ENCODE results near the gene RNF213. TPM values are rescaled to one million over a fixed set of nuclear protein-coding genes. Genes with fewer than 3 reads are reported as not detected.

Gene RNF213
- total RNA-seq, 3 donors from 2014 or later: 135 to 143 (median 136) TPM

DNA sequence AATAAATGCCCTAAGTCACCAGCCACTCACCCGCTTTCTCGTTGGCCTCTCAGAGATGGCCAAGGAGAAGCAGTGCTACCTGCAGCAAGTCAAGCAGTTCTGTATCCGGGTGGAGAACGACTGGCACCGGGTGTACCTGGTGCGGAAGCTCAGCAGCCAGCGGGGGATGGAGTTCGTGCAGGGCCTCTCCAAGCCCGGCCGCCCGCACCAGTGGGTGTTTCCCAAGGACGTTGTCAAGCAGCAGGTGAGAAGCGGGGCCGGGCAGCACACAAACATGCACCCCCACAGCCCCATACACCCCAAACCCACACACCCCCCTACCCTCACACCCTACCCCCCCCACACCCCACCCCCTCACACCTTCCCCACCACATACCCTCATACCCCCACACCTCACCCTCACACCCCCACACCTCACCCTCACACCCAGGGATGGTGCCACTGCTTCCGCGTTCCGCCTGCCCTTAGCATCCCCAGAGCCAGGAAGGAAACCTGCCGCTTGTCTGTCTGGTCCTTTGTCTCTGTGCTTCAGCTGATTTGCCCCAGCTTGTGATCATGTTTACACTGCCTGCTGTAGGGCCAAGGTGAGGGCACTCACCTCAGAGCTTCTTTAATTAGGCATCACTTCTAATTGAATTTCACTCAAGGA lies 112.4 kb downstream of the RNF213 start:
- H3K4me3 ChIP-seq: no peak overlapping the region
- peaks cover 36% of the 10 kb centered on the region for H3K36me3 ChIP-seq (ENCODE audit: low read depth)
- no peak for TF ChIP-seq CTCF (IDR thresholded peaks at IDR 0.05)
- no peaks in the 10 kb centered on the region for H3K9me3 ChIP-seq
- no peak for ATAC-seq
- H3K4me1 ChIP-seq (ENCODE audit: low read depth): no peaks in the 10 kb centered on the region
- intact Hi-C loops (cut with DNase I, micrococcal nuclease): no loop called here
- DNase-seq: no peak

- no peak for TF ChIP-seq CTCF (IDR thresholded peaks at IDR 0.05)
- intact Hi-C loops (cut with DNase I, micrococcal nuclease): no loop called here
- peaks cover 36% of the 10 kb centered on the region for H3K36me3 ChIP-seq (ENCODE audit: low read depth)
- H3K4me3 ChIP-seq: no peak overlapping the region
- no peaks in the 10 kb centered on the region for H3K4me1 ChIP-seq (ENCODE audit: low read depth)
- ATAC-seq: no peak
- H3K9me3 ChIP-seq: no peaks in the 10 kb centered on the region
- no peak for DNase-seq
Observed at GRCh38 chr17:80374039-80374731, 113.5 kb downstream of the RNF213 start.

DNA sequence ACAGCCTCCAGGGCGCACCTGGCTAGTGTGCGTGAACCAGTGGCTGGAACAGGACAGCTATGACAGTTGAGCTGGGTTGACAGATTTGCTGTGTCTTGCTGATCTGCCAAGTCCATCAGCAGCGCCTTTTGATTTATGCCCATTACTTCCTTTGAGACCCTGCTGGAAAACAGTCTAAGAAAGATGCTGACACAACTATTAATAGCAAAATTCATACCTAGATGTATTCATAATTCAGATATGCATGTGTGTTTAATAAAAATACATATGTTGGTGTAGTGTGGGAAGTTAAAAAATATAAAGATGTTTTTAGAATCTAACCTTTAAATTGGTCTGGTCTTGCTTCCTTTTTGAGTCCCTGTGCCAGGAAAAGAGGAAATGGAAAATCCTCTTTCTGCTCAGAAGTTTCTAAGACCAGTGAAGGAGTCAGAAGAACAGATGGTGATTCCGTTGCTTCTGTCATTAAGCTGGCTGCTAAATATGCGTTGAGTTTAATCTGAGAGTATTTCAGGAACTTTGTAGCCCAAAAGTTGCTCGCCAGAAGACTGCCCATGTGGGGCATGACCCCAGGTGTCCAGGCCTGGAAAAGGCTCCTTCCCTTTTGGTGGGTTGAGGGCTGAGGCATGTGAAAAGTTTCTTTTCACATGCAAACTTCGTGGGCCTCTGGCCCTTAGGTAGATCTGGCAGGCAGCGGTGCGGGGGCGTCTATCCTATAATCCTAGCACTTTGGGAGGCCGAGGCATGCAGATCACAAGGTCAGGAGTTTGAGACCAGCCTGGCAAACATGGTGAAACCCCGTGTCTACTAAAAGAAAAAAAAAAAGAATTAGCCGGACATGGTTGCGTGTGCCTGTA lies 114.3 kb downstream of the RNF213 start:
- no peak for TF ChIP-seq CTCF (IDR thresholded peaks at IDR 0.05)
- no peak for ATAC-seq
- intact Hi-C loops (cut with DNase I, micrococcal nuclease): no loop called here
- H3K4me3 ChIP-seq: no peak overlapping the region
- peaks cover 29% of the 10 kb centered on the region for H3K36me3 ChIP-seq (ENCODE audit: low read depth)
- no peaks in the 10 kb centered on the region for H3K9me3 ChIP-seq
- H3K4me1 ChIP-seq (ENCODE audit: low read depth): no peaks in the 10 kb centered on the region
- no peak for DNase-seq

GRCh38 chr17:80376531-80376930 lies 115.9 kb downstream of the RNF213 start:
- no peaks in the 10 kb centered on the region for H3K4me1 ChIP-seq (ENCODE audit: low read depth)
- no peak for TF ChIP-seq CTCF (IDR thresholded peaks at IDR 0.05)
- H3K36me3 ChIP-seq (ENCODE audit: low read depth): peaks cover 24% of the 10 kb centered on the region
- no peak overlapping the region for H3K4me3 ChIP-seq
- DNase-seq: no peak
- no peak for ATAC-seq
- no peaks in the 10 kb centered on the region for H3K9me3 ChIP-seq
- intact Hi-C loops (cut with DNase I, micrococcal nuclease): no loop called here

GRCh38 chr17:80377798-80378197 lies 117.1 kb downstream of the RNF213 start:
- DNase-seq: no peak

More at GRCh38 chr17:80377798-80378197, 117.1 kb downstream of the RNF213 start:
- TF ChIP-seq CTCF (IDR thresholded peaks at IDR 0.05): no peak
- no peaks in the 10 kb centered on the region for H3K9me3 ChIP-seq
- no peaks in the 10 kb centered on the region for H3K4me1 ChIP-seq (ENCODE audit: low read depth)
- intact Hi-C loops (cut with DNase I, micrococcal nuclease): no loop called here
- no peak for ATAC-seq
- peaks cover 36% of the 10 kb centered on the region for H3K36me3 ChIP-seq (ENCODE audit: low read depth)
- no peak overlapping the region for H3K4me3 ChIP-seq
